ENCODE measurements around the gene MYCT1.

Gene MYCT1

DNA sequence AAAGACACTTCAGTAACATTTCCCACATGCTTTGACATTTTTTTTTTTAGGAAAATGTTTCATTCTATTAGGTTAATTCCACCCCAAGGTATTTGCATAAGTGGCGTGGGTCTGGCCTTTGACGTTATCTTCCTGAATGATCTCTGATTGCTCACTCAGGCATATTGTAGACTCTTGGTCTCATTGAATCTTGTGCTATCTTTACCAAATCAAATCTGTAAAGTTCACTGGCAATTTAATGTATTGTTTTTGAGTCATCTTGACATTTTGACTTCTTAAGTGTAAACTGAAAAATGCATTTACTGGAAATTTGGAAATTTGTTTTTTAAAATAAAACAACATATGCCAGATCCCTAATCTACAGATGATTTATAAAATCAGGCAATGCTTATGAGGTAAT is 36.9 kb downstream of the MYCT1 start:
- Mint-ChIP-seq H3K36me3 (ENCODE audit: insufficient read depth) (no peaks in the 10 kb centered on the region), H3K4me3 (no peak overlapping the region), H3K27ac (ENCODE audit: low read depth) (no peak overlapping the region), H3K4me1 (no peaks in the 10 kb centered on the region), H3K27me3 (peaks cover 33% of the 10 kb centered on the region), H3K9me3 (no peaks in the 10 kb centered on the region)
- DNase-seq (ENCODE audit: low spot score in 2 of 2) = no peak
- no peak for ATAC-seq (replicated peaks; ENCODE audit: extremely low read depth, poor library complexity, severe bottlenecking)

DNA sequence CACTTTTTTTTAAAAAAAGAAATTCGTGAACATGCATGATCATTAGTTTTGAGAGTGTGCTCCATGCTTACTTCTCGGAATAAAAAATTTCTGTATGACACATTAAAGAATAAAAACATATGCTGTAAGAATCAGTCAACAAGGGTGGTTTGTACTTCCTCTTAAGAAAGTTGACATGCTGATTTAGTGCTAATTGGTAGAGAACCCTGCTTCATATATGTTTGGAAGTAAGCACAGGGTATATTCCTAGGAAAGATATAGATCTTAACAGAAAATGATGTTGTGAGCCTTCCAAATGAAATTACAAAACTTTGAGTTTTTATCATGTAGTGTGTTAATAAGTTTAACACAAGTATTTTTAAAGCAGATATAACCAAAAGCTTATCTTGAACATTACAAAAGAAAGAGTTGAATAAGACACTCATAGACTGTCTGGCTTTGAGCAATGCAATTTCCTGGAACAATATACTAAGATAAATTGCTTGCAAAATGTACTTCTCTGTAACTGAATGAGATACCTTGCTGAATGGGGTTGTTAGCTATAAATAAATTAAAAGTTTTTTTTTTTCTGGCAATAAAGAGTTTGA is 39.1 kb downstream of the MYCT1 start:
- no peaks in the 10 kb centered on the region for H3K36me3 Mint-ChIP-seq (ENCODE audit: insufficient read depth)
- H3K27ac Mint-ChIP-seq (ENCODE audit: low read depth) = no peak overlapping the region
- peaks cover 36% of the 10 kb centered on the region for H3K27me3 Mint-ChIP-seq
- ATAC-seq (replicated peaks; ENCODE audit: extremely low read depth, poor library complexity, severe bottlenecking) (no peak), DNase-seq (ENCODE audit: low spot score in 2 of 2) (no peak)
- no peaks in the 10 kb centered on the region for H3K9me3 Mint-ChIP-seq
- H3K4me1 Mint-ChIP-seq = no peaks in the 10 kb centered on the region
- no peak overlapping the region for H3K4me3 Mint-ChIP-seq

DNA sequence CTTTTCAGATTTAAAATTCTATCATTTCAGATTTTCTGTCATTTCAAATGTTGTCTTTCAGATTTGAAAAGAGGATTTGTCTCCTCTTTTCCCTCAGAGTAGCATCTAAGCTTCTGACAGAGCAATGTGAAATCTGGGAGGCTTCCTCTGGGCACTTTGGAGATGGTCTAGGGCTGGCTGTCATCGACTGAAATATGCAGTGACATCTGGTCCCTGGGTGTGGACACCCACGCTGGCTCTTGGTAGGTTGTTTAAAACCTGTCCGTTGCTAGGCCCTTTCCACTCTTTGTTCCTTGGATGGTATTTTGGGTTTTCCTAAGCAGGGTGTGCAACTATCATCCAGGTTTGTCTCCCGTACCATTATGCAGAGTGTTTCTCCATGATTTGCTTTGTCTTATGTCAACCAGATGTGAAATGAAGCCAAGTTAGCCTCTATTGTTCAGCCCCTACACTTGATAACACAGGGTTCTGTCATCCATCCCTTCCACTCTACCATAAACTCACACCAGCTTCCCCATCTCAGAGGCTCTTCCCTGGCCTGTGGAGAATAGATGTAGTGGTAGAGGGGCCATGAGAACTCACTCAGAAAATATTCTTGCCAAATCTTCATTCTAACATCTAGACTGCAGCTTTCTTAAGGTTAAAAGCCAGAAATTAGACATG is 47.9 kb downstream of the MYCT1 start:
- no peaks in the 10 kb centered on the region for H3K36me3 Mint-ChIP-seq (ENCODE audit: insufficient read depth)

DNA sequence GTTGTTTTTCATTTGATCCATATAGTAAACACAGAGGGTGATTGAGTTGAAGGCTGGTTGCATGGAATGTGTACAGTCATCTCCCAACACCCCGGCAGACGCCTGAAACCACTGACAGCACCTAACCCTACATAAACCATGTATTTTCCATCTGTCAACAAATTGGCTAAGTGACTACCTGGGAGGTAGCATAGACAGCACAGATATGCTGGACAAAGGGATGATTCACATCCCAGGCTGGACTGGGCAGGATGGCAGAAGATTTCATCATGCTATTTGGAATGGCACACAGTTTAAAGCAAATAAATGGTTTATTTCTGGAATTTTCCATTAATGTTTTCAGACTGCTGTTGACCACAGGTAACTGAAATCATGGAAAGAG is 48.5 kb downstream of the MYCT1 start:
- ATAC-seq (replicated peaks; ENCODE audit: extremely low read depth, poor library complexity, severe bottlenecking) = no peak
- no peaks in the 10 kb centered on the region for H3K4me1 Mint-ChIP-seq
- H3K27ac Mint-ChIP-seq (ENCODE audit: low read depth) = no peak overlapping the region
- H3K27me3 Mint-ChIP-seq = peaks cover 58% of the 10 kb centered on the region
- H3K36me3 Mint-ChIP-seq (ENCODE audit: insufficient read depth) = no peaks in the 10 kb centered on the region
- no peak for DNase-seq (ENCODE audit: low spot score in 2 of 2)
- H3K4me3 Mint-ChIP-seq = no peak overlapping the region
- H3K9me3 Mint-ChIP-seq = no peaks in the 10 kb centered on the region

More for the DNA sequence above, 47.9 kb downstream of the MYCT1 start:
- Mint-ChIP-seq H3K27me3 (peaks cover 62% of the 10 kb centered on the region), H3K4me3 (no peak overlapping the region), H3K27ac (ENCODE audit: low read depth) (no peak overlapping the region), H3K9me3 (no peaks in the 10 kb centered on the region), H3K4me1 (no peaks in the 10 kb centered on the region)
- ATAC-seq (replicated peaks; ENCODE audit: extremely low read depth, poor library complexity, severe bottlenecking) (no peak), DNase-seq (ENCODE audit: low spot score in 2 of 2) (no peak)

DNA sequence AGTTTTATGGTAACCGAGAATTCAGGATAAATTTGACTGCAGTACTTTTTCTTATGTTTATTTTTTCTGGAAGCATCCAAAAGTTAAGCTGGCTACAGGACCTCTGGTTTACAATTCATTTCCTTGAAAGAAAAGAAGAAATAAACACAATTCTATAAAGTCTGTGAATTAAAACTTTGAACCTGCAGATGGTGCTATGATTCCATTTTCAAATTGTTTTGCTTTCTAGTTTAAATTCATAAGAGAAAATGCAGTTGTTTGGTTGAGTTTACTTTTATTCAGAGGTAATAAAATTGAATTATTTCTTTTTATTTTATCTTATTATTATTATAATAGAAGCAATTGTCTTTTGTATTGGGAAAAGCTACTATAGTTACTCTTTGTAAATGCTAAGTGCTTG is 51.1 kb downstream of the MYCT1 start:
- no peaks in the 10 kb centered on the region for H3K36me3 Mint-ChIP-seq (ENCODE audit: insufficient read depth)
- H3K27me3 Mint-ChIP-seq = peaks cover 39% of the 10 kb centered on the region
- ATAC-seq (replicated peaks; ENCODE audit: extremely low read depth, poor library complexity, severe bottlenecking) (no peak), DNase-seq (ENCODE audit: low spot score in 2 of 2) (no peak)
- no peaks in the 10 kb centered on the region for H3K9me3 Mint-ChIP-seq
- no peak overlapping the region for H3K27ac Mint-ChIP-seq (ENCODE audit: low read depth)
- no peaks in the 10 kb centered on the region for H3K4me1 Mint-ChIP-seq
- H3K4me3 Mint-ChIP-seq = no peak overlapping the region

DNA sequence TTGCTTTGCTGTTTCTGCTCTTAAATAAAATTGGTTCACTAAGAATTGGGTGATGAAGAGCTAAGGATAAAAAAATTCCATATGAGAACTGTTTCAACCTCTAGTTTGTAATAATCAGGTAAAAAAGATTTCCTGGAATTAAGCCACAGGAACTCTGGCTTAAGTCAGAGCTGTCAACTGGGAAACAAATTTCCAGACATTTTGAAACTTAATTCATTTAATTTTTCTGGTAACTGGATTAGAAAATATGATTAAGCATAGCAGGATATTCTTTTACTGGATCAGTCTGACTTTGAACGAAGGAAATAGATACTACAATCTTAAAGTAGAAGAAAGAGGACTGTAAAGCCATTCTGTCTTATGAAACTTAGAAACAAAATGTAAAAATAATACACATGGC is 51.6 kb downstream of the MYCT1 start:
- Mint-ChIP-seq H3K27ac (ENCODE audit: low read depth) (no peak overlapping the region), H3K27me3 (peaks cover 39% of the 10 kb centered on the region), H3K4me3 (no peak overlapping the region), H3K4me1 (no peaks in the 10 kb centered on the region), H3K36me3 (ENCODE audit: insufficient read depth) (no peaks in the 10 kb centered on the region), H3K9me3 (no peaks in the 10 kb centered on the region)
- no peak for DNase-seq (ENCODE audit: low spot score in 2 of 2)
- ATAC-seq (replicated peaks; ENCODE audit: extremely low read depth, poor library complexity, severe bottlenecking) = no peak

DNA sequence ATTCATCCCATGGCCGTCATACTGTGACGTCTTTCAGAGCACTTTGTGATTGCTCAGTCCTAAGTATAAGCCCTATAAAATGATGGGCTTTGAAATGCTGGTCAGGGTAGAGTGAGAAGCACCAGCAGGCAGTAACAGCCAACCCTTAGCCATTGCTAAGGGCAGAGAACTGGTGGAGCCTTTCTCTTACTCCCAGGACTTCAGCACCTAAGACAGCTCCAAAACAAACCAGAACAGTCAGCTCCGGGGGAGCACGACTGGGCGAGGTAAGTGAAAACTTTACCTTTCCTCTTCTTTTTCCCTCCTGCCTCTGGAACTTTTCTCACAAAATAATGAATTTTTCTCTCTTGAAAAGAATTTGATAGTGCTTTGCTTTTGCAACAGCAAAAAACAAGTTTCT is 53.0 kb downstream of the MYCT1 start, which contains the start of gene VIP:
VIP (plus strand) TSS at position 104 of the 400 bp plus-strand sequence. CDS start 1,381 bp downstream, outside the sequence.
- Mint-ChIP-seq H3K4me3 (no peak within 1 kb of the TSS), H3K4me1 (no peaks in the 10 kb centered on the region), H3K9me3 (no peaks in the 10 kb centered on the region), H3K27me3 (peaks cover 33% of the 10 kb centered on the region), H3K36me3 (ENCODE audit: insufficient read depth) (no peaks in the 10 kb centered on the region), H3K27ac (ENCODE audit: low read depth) (no peak within 1 kb of the TSS)
- ATAC-seq (replicated peaks; ENCODE audit: extremely low read depth, poor library complexity, severe bottlenecking) (no peak), DNase-seq (ENCODE audit: low spot score in 2 of 2) (no peak)

DNA sequence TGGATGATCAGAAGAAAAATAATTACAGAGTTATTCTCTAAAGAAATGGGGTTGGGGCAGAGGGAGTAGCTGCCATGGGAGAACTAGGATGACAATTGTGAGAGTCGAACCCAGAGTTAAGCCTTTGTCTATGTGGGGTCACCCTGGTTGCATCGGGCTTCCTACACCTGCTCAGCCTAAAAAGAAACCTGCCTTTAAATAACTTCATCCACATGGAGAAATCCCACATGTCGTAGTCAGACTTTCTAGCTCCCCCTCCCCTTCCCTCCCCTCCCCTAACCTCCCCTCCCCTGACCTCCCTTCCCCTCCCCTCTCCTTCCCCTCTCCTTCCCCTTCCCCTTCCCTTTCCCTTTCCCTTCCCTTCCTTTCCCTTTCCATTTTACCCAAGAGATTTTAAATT is 67.6 kb downstream of the MYCT1 start:
- H3K4me1 Mint-ChIP-seq = no peaks in the 10 kb centered on the region
- ATAC-seq (replicated peaks; ENCODE audit: extremely low read depth, poor library complexity, severe bottlenecking) = no peak
- no peaks in the 10 kb centered on the region for H3K36me3 Mint-ChIP-seq (ENCODE audit: insufficient read depth)
- no peak overlapping the region for H3K27ac Mint-ChIP-seq (ENCODE audit: low read depth)
- H3K4me3 Mint-ChIP-seq = no peak overlapping the region
- no peak for DNase-seq (ENCODE audit: low spot score in 2 of 2)
- no peaks in the 10 kb centered on the region for H3K9me3 Mint-ChIP-seq
- peaks cover 9% of the 10 kb centered on the region for H3K27me3 Mint-ChIP-seq

DNA sequence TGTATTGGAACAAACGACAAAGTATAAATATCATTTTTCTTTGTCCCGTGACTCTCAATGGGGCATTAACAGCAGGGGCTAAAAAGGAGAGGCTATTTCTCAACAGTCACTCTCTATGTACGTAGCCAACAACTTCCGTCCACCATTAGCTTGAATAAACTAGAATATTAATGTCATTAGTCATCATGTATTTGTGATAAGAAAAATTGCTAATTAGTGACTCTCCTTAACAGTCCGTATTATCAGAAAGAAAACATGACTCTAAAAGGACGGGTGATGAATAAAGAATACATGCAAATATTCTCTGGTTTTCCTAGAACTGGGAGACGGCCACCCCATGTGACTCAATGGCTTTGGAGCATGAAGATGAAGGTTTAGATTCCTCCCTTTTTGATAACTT is 71.5 kb downstream of the MYCT1 start:
- DNase-seq (ENCODE audit: low spot score in 2 of 2) (no peak), ATAC-seq (replicated peaks; ENCODE audit: extremely low read depth, poor library complexity, severe bottlenecking) (no peak)
- H3K9me3 Mint-ChIP-seq = no peaks in the 10 kb centered on the region
- peaks cover 21% of the 10 kb centered on the region for H3K27me3 Mint-ChIP-seq
- H3K4me3 Mint-ChIP-seq = no peak overlapping the region
- H3K36me3 Mint-ChIP-seq (ENCODE audit: insufficient read depth) = no peaks in the 10 kb centered on the region
- no peaks in the 10 kb centered on the region for H3K4me1 Mint-ChIP-seq
- no peak overlapping the region for H3K27ac Mint-ChIP-seq (ENCODE audit: low read depth)

DNA sequence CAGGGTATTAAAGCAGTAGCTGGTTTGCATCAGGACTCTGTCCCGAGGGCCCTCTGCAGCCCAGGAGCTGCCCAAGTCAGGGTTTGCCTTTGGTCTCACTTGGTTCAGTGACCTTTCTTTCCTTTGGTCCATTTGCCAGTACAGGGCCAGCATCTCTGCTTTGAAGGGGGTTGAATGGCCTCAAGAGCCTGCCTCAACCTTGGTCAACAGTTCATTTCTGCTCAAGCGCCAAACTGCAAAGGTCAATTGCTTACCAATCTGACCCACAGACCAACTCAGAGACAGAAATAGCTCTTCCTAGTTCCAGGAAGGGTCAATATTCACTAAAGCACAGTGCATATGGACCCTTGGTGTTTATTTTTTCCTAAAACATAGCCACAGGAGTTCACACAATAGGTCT is 72.3 kb downstream of the MYCT1 start:
- ATAC-seq (replicated peaks; ENCODE audit: extremely low read depth, poor library complexity, severe bottlenecking) (no peak), DNase-seq (ENCODE audit: low spot score in 2 of 2) (no peak)
- Mint-ChIP-seq H3K4me3 (no peak overlapping the region), H3K9me3 (no peaks in the 10 kb centered on the region), H3K36me3 (ENCODE audit: insufficient read depth) (no peaks in the 10 kb centered on the region), H3K27me3 (peaks cover 21% of the 10 kb centered on the region), H3K4me1 (no peaks in the 10 kb centered on the region), H3K27ac (ENCODE audit: low read depth) (no peak overlapping the region)

DNA sequence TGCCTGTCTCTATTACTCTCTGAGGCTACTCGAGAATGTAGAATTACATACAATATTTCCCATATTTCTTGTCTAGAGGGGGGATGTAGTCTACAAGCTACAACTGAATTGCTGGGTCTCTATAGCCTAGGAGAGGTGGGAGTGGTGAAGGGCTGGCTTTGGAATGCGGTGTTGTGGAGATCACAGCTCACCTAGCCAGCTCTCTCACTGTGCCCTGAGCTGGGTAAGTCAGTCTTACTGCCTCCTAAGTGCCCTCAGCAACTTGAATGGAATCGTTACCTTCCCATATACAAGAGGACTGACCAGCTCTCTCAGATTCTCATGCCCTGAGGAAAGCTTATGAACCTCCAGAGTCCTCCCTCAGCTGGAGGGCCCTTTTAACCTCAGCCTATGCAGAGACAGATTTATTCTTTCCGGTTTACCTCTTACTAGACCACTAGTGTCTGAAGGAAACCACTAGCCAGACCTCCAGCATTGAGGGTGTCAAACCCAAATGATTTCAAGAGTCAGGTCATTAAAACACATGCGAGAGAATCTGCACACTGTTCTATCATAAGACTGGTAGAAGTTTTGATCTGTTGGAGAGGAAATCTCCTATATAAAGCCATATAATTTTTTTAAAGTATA is 73.5 kb downstream of the MYCT1 start:
- H3K36me3 Mint-ChIP-seq (ENCODE audit: insufficient read depth) = no peaks in the 10 kb centered on the region
- no peak overlapping the region for H3K4me3 Mint-ChIP-seq
- no peaks in the 10 kb centered on the region for H3K4me1 Mint-ChIP-seq
- ATAC-seq (replicated peaks; ENCODE audit: extremely low read depth, poor library complexity, severe bottlenecking) (no peak), DNase-seq (ENCODE audit: low spot score in 2 of 2) (no peak)
- no peak overlapping the region for H3K27ac Mint-ChIP-seq (ENCODE audit: low read depth)
- H3K27me3 Mint-ChIP-seq = peaks cover 21% of the 10 kb centered on the region
- no peaks in the 10 kb centered on the region for H3K9me3 Mint-ChIP-seq
